ENCODE data around the gene PUDP. TPM values are rescaled to one million over a fixed set of nuclear protein-coding genes. Genes with fewer than 3 reads are reported as not detected.

Gene PUDP
- polyA plus RNA-seq, 1 experiment: 32.0 TPM

- DNase-seq (ENCODE audit: low read depth, low spot score): no peak
- TF ChIP-seq CTCF (IDR thresholded peaks at IDR 0.05; ENCODE audit: low read depth, low read length): no peak
- CTCF ChIA-PET: no interaction called here
- Histone ChIP-seq H3K4me3 (ENCODE audit: low read depth, low read length) (no peak overlapping the region), H3K27me3 (ENCODE audit: control insufficient read depth, insufficient read depth, low read length) (no peaks in the 10 kb centered on the region), H3K9me3 (ENCODE audit: control insufficient read depth, insufficient read depth, low read length) (no peaks in the 10 kb centered on the region), H3K27ac (ENCODE audit: low read depth, low read length) (no peak overlapping the region)
- POLR2A ChIA-PET: no interaction called here
These were observed 27.7 kb downstream of the PUDP start for GRCh38 chrX:7119950-7120877.

- CTCF ChIA-PET: no interaction called here
- TF ChIP-seq CTCF (IDR thresholded peaks at IDR 0.05; ENCODE audit: low read depth, low read length): no peak
- no peak overlapping the region for H3K4me3 ChIP-seq (ENCODE audit: low read depth, low read length)
- H3K9me3 ChIP-seq (ENCODE audit: control insufficient read depth, insufficient read depth, low read length): no peaks in the 10 kb centered on the region; the same call in 1 of the 2 replicates
- no peaks in the 10 kb centered on the region for H3K27me3 ChIP-seq (ENCODE audit: control insufficient read depth, insufficient read depth, low read length)
- POLR2A ChIA-PET: no interaction called here
- no peak for DNase-seq (ENCODE audit: low read depth, low spot score)
- H3K27ac ChIP-seq (ENCODE audit: low read depth, low read length): no peak overlapping the region
These were observed 30.4 kb downstream of the PUDP start for GRCh38 chrX:7117587-7117986.

GRCh38 chrX:7116081-7116480, 31.9 kb downstream of the PUDP start:
- POLR2A ChIA-PET: interaction anchor here (0.6 kb wide), 1 partner anchor 30 kb away, joined by 3 read pairs; no protein-coding TSS in a partner anchor
- Histone ChIP-seq H3K4me3 (ENCODE audit: low read depth, low read length) (no peak overlapping the region), H3K9me3 (ENCODE audit: control insufficient read depth, insufficient read depth, low read length) (no peaks in the 10 kb centered on the region; the same call in 1 of the 2 replicates), H3K27me3 (ENCODE audit: control insufficient read depth, insufficient read depth, low read length) (no peaks in the 10 kb centered on the region), H3K27ac (ENCODE audit: low read depth, low read length) (no peak overlapping the region)
- CTCF ChIA-PET: no interaction called here
- DNase-seq (ENCODE audit: low read depth, low spot score): no peak
- no peak for TF ChIP-seq CTCF (IDR thresholded peaks at IDR 0.05; ENCODE audit: low read depth, low read length)

GRCh38 chrX:7115557-7115956, 32.4 kb downstream of the PUDP start:
- H3K27ac ChIP-seq (ENCODE audit: low read depth, low read length): no peak overlapping the region
- CTCF ChIA-PET: no interaction called here
- no peak for DNase-seq (ENCODE audit: low read depth, low spot score)
- H3K4me3 ChIP-seq (ENCODE audit: low read depth, low read length): no peak overlapping the region
- POLR2A ChIA-PET: interaction anchor here (0.6 kb wide), 1 partner anchor 31 kb away, joined by 3 read pairs; no protein-coding TSS in a partner anchor
- no peaks in the 10 kb centered on the region; the same call in 1 of the 2 replicates for H3K9me3 ChIP-seq (ENCODE audit: control insufficient read depth, insufficient read depth, low read length)
- H3K27me3 ChIP-seq (ENCODE audit: control insufficient read depth, insufficient read depth, low read length): no peaks in the 10 kb centered on the region
- no peak for TF ChIP-seq CTCF (IDR thresholded peaks at IDR 0.05; ENCODE audit: low read depth, low read length)

- ChIA-PET CTCF (no interaction called here), POLR2A (no interaction called here)
- no peak for DNase-seq (ENCODE audit: low read depth, low spot score)
- no peak for TF ChIP-seq CTCF (IDR thresholded peaks at IDR 0.05; ENCODE audit: low read depth, low read length)
- H3K4me3 ChIP-seq (ENCODE audit: low read depth, low read length): no peak overlapping the region
- H3K27me3 ChIP-seq (ENCODE audit: control insufficient read depth, insufficient read depth, low read length): no peaks in the 10 kb centered on the region
- H3K9me3 ChIP-seq (ENCODE audit: control insufficient read depth, insufficient read depth, low read length): no peaks in the 10 kb centered on the region; the same call in 1 of the 2 replicates
- no peak overlapping the region for H3K27ac ChIP-seq (ENCODE audit: low read depth, low read length)
These were observed 35.9 kb downstream of the PUDP start for GRCh38 chrX:7112071-7112470.

All from AG04450 (cell line).